Upper lobe of left lung (tissue), 4 donors: ENCODE measurements around the gene PLEKHM1.

Experiments
- CTCF ChIP-seq, 6 experiments: fragments of 450-650 bp in 4 of 6; fragments of 200-600 bp in 2 of 6; sonication (generic) in 2 of 6; IDR thresholded peaks; one replicate each; pipeline ENCODE4 v1.5.1; 2016 to 2019; ENCODE audit warnings: antibody characterized with exemption in 6 of 6
- POLR2A ChIP-seq, 4 donors: fragments of 450-650 bp; IDR thresholded peaks; one replicate each; pipeline ENCODE4 v1.5.1; 2016 to 2017; ENCODE audit warnings: antibody characterized with exemption in 4 of 4, mild to moderate bottlenecking in 2 of 4
- POLR2AphosphoS5 ChIP-seq, 2 donors: sonication (generic); formaldehyde crosslinking; IDR thresholded peaks; one replicate each; pipeline ENCODE4 v1.5.1; 2017; ENCODE audit warnings: antibody characterized with exemption in 2 of 2

- TF ChIP-seq CTCF (IDR thresholded peaks at IDR 0.05): peak in 1 of 6 experiments; percentile 9
- no peak for TF ChIP-seq POLR2AphosphoS5 (IDR thresholded peaks at IDR 0.05)
- no peak for TF ChIP-seq POLR2A (IDR thresholded peaks at IDR 0.05)
Measured at GRCh38 chr17:45425984-45426413, 64.5 kb downstream of the PLEKHM1 start.
